K562 (cell line): Measurements from ENCODE around the gene SH3YL1. TPM values are rescaled to one million over a fixed set of nuclear protein-coding genes. Genes with fewer than 3 reads are reported as not detected.
A peak's percentile ranks its signal among the peaks of the same experiment; 100 is the strongest.

Experiments used
- ATAC-seq: fragments of 200-7000 bp; cut with Tn5 transposase; 3 replicates; pipeline ENCODE4 v1.9.1; 2020; ENCODE audit warnings: moderate library complexity
- BruUV-seq: library from RNA; stranded (reverse); fragments of 400-500 nt; replicated peaks from 2 replicates; lab custom pipeline; 2021; lab: Mats Ljungman, UMichigan
- CTCF ChIA-PET: fragments of 300-600 bp; formaldehyde crosslinking; extraction: SDS; loops from one replicate; lab custom pipeline; 2021; ENCODE audit warnings: low intra/inter-chr PET ratio; lab: Yijun Ruan, JAX
- POLR2A ChIA-PET: fragments of 300-600, 350-650 bp; sonication (Branson Sonifier 250); formaldehyde crosslinking; extraction: SDS; loops from one replicate; lab custom pipeline; 2021; ENCODE audit warnings: antibody characterized with exemption, inconsistent platforms; lab: Yijun Ruan, JAX
- DNase-seq, 4 experiments: peaks; one replicate each; pipeline versions ENCODE4 v3.0.0 to v3.0.0-alpha.2; 2011 to 2018; ENCODE audit warnings: low spot score in 3 of 4, mixed read lengths in 3 of 4; ENCODE audit errors: extremely low read depth in 1 of 4
- FAIRE-seq: peaks from 2 replicates; lab custom pipeline; 2011; peaks lifted over from hg19 to GRCh38; lab: Jason Lieb, UNC
- H2AFZ ChIP-seq: 2 replicates; pipeline ENCODE4 v1.6.0; 2011; ENCODE audit warnings: low read depth, low read length, control low read depth, inconsistent platforms
- H3K27ac ChIP-seq: fragments of 200-600 bp; 3 replicates; pipeline ENCODE4 v1.8.0; 2011; ENCODE audit warnings: low read depth, mild to moderate bottlenecking, control low read depth, inconsistent platforms, low read length, moderate library complexity, mixed read lengths; ENCODE audit errors: extremely low read depth
- H3K27me3 ChIP-seq, 2 experiments: fragments of 300-600 bp in 1 of 2; 2 replicates in 1 of 2; 3 replicates in 1 of 2; pipeline versions ENCODE4 v1.6.0 to v1.8.0; 2011; ENCODE audit warnings: inconsistent platforms in 2 of 2, low read length in 2 of 2, mild to moderate bottlenecking in 1 of 2, mixed read lengths in 1 of 2, moderate library complexity in 1 of 2; ENCODE audit not compliant: control insufficient read depth in 2 of 2, insufficient read depth in 2 of 2
- H3K36me3 ChIP-seq: fragments of 300-600 bp; 3 replicates; pipeline ENCODE4 v1.8.0; 2011; ENCODE audit warnings: mild to moderate bottlenecking, low read length, inconsistent platforms; ENCODE audit not compliant: control insufficient read depth, insufficient read depth
- H3K4me1 ChIP-seq, 2 experiments: fragments of 200-600 bp in 1 of 2; replicated peaks in 1 of 2; 2 replicates in 1 of 2; 3 replicates in 1 of 2; pipeline versions ENCODE4 v1.5.1 to v1.8.0; 2011; ENCODE audit warnings: inconsistent platforms in 2 of 2, low read length in 2 of 2, mild to moderate bottlenecking in 1 of 2, mixed read lengths in 1 of 2, moderate library complexity in 1 of 2; ENCODE audit not compliant: control insufficient read depth in 2 of 2, insufficient read depth in 2 of 2
- H3K4me2 ChIP-seq: 2 replicates; pipeline ENCODE4 v1.6.1; 2011; ENCODE audit warnings: low read length, control low read depth, inconsistent platforms, mixed read lengths; ENCODE audit not compliant: insufficient read depth
- H3K4me3 ChIP-seq: fragments of 200-600 bp; sonication (generic), shearing (Covaris generic); 2 replicates; pipeline ENCODE4 v1.5.1; 2016; ENCODE audit warnings: control low read depth, inconsistent platforms
- H3K79me2 ChIP-seq: fragments of 200-600 bp; 3 replicates; pipeline ENCODE4 v1.8.0; 2011; ENCODE audit warnings: low read length, inconsistent platforms; ENCODE audit not compliant: control insufficient read depth, insufficient read depth
- H3K9ac ChIP-seq, 2 experiments: 2 replicates each; pipeline versions ENCODE4 v1.6.0 to v1.6.1; 2011; ENCODE audit warnings: low read depth in 2 of 2, low read length in 2 of 2, control low read depth in 1 of 2, inconsistent platforms in 1 of 2, mild to moderate bottlenecking in 1 of 2, mixed read lengths in 1 of 2; ENCODE audit not compliant: insufficient read depth in 1 of 2
- H3K9me1 ChIP-seq: one replicate; pipeline ENCODE4 v1.6.0; 2011; ENCODE audit warnings: inconsistent platforms, mild to moderate bottlenecking, low read length, moderate library complexity; ENCODE audit not compliant: control insufficient read depth, insufficient read depth
- H3K9me3 ChIP-seq: replicated peaks from 2 replicates; pipeline ENCODE4 v1.5.1; 2011; ENCODE audit warnings: low read depth, low read length, inconsistent platforms; ENCODE audit not compliant: control insufficient read depth, insufficient read depth
- H4K20me1 ChIP-seq: replicated peaks from 2 replicates; pipeline ENCODE4 v1.6.1; 2011; ENCODE audit warnings: low read length, inconsistent platforms, mixed read lengths; ENCODE audit not compliant: control insufficient read depth, insufficient read depth
- CBX2 ChIP-seq: fragments of 200-600 bp; sonication (generic); IDR thresholded peaks from one replicate; pipeline ENCODE4 v1.6.1; 2012; ENCODE audit warnings: mild to moderate bottlenecking, low read length, inconsistent platforms; ENCODE audit not compliant: insufficient read depth, poor library complexity, severe bottlenecking
- CXXC5 ChIP-seq: fragments of 250-450 bp; sonication (Bioruptor Pico); IDR thresholded peaks from 2 replicates; pipeline ENCODE4 v1.8.0; 2022; ENCODE audit warnings: inconsistent platforms, mild to moderate bottlenecking, moderate library complexity
- DACH1 ChIP-seq: fragments of 450-650 bp; IDR thresholded peaks from 2 replicates; pipeline ENCODE4 v1.6.1; 2018; ENCODE audit not compliant: partially characterized antibody
- EP300 ChIP-seq: IDR thresholded peaks from 2 replicates; pipeline ENCODE4 v1.6.1; 2012; ENCODE audit warnings: low read length, improper control_type of control experiment
- MYNN ChIP-seq, 2 experiments: sonication (generic); formaldehyde crosslinking in 1 of 2; IDR thresholded peaks; 2 replicates each; pipeline versions ENCODE4 v1.5.0 to v1.6.1; 2016 to 2020; ENCODE audit warnings: antibody characterized with exemption in 1 of 2, missing genetic modification reagents in 1 of 2
- NUFIP1 ChIP-seq: fragments of 450-650 bp; IDR thresholded peaks from 2 replicates; pipeline ENCODE4 v1.6.1; 2018; ENCODE audit not compliant: partially characterized antibody
- RFX1 ChIP-seq: fragments of 450-650 bp; IDR thresholded peaks from 2 replicates; pipeline ENCODE4 v1.6.1; 2016; ENCODE audit warnings: mild to moderate bottlenecking, moderate library complexity
- SRF ChIP-seq, 2 experiments: fragments of 250-450, 450-650 bp in 1 of 2; sonication (Bioruptor Pico) in 1 of 2; sonication (generic) in 1 of 2; formaldehyde crosslinking; IDR thresholded peaks; 2 replicates each; pipeline versions ENCODE4 v1.5.0 to v1.5.1; 2020 to 2022; ENCODE audit warnings: mild to moderate bottlenecking in 1 of 2, missing genetic modification reagents in 1 of 2
- ZNF583 ChIP-seq: fragments of 250-450 bp; sonication (Bioruptor Pico); IDR thresholded peaks from 2 replicates; pipeline ENCODE4 v1.4.0; 2020
- WGBS: fragments of 100-300 bp; shearing (Covaris generic); methylation state at CpG from one replicate; pipeline ENCODE4 v1.1.6; 2016; ENCODE audit warnings: low coverage, mixed read lengths; ENCODE audit not compliant: insufficient coverage; ENCODE audit errors: missing lambda C conversion rate; 5-methylcytosine and 5-hydroxymethylcytosine counted together
- in situ Hi-C: fragments of 300-500 bp; cut with MboI; formaldehyde crosslinking; loops from 4 replicates; pipeline ENCODE4 v1.15.0; 2018; ENCODE audit warnings: inconsistent platforms, mixed read lengths
- intact Hi-C: fragments of 100-400 bp; cut with micrococcal nuclease; formaldehyde crosslinking; loops from 2 replicates; pipeline ENCODE4 v1.14.2; 2022
- polyA plus RNA-seq, 8 experiments: library from polyadenylated mRNA; depleted of rRNA in 4 of 8; stranded (reverse) in 5 of 8; unstranded in 3 of 8; fragments of >200 nt; fragmentation: Nextera tagmentation in 2 of 8; fragmentation: Illumina TruSeq in 1 of 8; extraction: Ambion mirVana in 2 of 8; extraction: Trizol in 1 of 8; gene quantifications; 2 replicates each; pipeline versions ENCODE4 v1.2.1 to v1.2.3, GENCODE V29; 2011 to 2014; ENCODE audit warnings: inconsistent platforms in 1 of 8, missing spikeins in 1 of 8
- total RNA-seq, 7 experiments: library from RNA; depleted of rRNA in 6 of 7; stranded (reverse); fragments of >200 nt in 6 of 7; fragmentation: Illumina TruSeq in 2 of 7; extraction: Trizol in 2 of 7; gene quantifications; 2 replicates each; pipeline versions ENCODE4 v1.2.1 to v1.2.3, GENCODE V29; 2011 to 2021; ENCODE audit warnings: low replicate concordance in 1 of 7
- TF ChIP-seq, protein P1 (sequence below): fragments of 450-650 bp; IDR thresholded peaks from 2 replicates; pipeline ENCODE4 v1.6.1; 2017; ENCODE audit warnings: antibody characterized with exemption, mild to moderate bottlenecking

SH3YL1 gene
- total and polyA plus RNA-seq, 9 of the 15 experiments (the other 6 are each of a cell fraction or from before 2014, with no cell fraction given), result 3.9 to 7.8 (median 5.3) TPM

DNA sequence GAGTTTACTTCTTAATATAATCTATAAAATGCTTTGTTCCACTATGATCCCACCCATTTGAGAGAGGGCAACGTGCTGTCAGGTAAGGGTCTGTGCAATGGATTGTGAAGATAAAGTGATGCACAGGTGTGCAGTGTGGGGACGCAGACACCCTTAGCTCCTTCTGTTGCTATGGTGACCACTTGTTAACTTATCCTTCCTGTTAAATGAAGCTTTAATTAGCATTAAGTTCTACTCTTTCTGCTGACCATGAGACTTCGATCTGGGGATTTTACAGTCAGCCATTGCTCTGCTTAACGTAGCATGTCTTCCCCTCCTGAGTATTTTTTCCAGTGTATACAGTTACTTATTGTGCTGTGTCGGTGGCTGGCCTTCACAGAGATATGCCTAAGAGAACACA is 47.2 kb upstream of the SH3YL1 start:
- TF ChIP-seq NUFIP1 (no peak), RFX1 (peak; percentile 56), ZNF583 (CRISPR knock-in tag) (no peak)
- H3K9me1 ChIP-seq, result no peaks in the 10 kb centered on the region
- no peaks in the 10 kb centered on the region for H3K36me3 ChIP-seq
- no TSS peak for BruUV-seq
- H3K79me2 ChIP-seq, result no peaks in the 10 kb centered on the region
- ChIA-PET CTCF (no interaction called here), POLR2A (no interaction called here)
- peaks cover 0 to 5% of the 10 kb centered on the region in 2 experiments; a peak in 1 of 5 replicates for H3K4me1 ChIP-seq
- intact Hi-C loops (no loop called here), in situ Hi-C loops (no loop called here)
- no peaks in the 10 kb centered on the region; the same call in 1 of the 2 replicates for H4K20me1 ChIP-seq
- peaks cover 20 to 41% of the 10 kb centered on the region in 2 experiments; a peak in 3 of 5 replicates for H3K27me3 ChIP-seq
- no peak overlapping the region for H3K4me2 ChIP-seq
- no peak for FAIRE-seq
- no peaks in the 10 kb centered on the region for H3K9me3 ChIP-seq
- H2AFZ ChIP-seq, result no peak overlapping the region
- H3K4me3 ChIP-seq, result no peak overlapping the region
- DNase-seq, result no peak
- 1% methylated on average over 5 of the region's 5 CpGs for WGBS
- H3K27ac ChIP-seq, result no peak overlapping the region
- H3K9ac ChIP-seq, result no peak overlapping the region
- no peak for ATAC-seq

DNA sequence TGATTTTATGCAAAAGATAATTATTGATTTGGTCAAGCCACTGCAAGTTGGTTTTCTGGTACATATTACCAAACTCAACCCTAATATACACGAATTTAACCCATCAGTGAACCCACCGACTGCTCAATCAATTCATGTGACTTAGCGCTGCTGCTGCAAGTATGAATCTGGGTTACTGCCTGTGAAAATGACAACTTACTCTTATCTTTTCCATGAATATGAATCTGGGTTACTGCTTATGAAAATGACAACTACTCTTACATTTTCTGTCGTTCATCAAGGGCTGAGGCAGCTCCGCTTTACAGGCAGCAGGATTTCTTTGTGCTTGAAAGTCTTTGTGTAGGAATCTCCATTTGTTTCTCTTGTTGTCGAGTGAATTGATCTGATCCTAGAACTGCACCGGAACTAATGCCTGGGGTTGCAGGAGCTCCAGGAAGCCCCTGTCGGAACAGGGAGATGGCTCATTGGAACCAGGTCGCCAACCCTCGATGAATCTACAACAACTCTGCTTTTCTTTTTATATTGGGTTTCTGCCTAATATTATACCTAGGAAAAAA is 46.2 kb upstream of the SH3YL1 start:
- Histone ChIP-seq H3K27ac (no peak overlapping the region), H3K9ac (no peak overlapping the region), H3K9me3 (no peaks in the 10 kb centered on the region), H3K9me1 (no peaks in the 10 kb centered on the region), H3K27me3 (peaks cover 16 to 32% of the 10 kb centered on the region in 2 experiments; a peak in 3 of 5 replicates), H3K4me3 (no peak overlapping the region), H3K36me3 (no peaks in the 10 kb centered on the region), H2AFZ (no peak overlapping the region), H3K4me1 (peaks cover 0 to 5% of the 10 kb centered on the region in 2 experiments; a peak in 1 of 5 replicates), H4K20me1 (no peaks in the 10 kb centered on the region; the same call in 1 of the 2 replicates), H3K4me2 (no peak overlapping the region), H3K79me2 (no peaks in the 10 kb centered on the region)
- 1% methylated on average over 10 of the region's 10 CpGs for WGBS
- DNase-seq (no peak), FAIRE-seq (no peak), ATAC-seq (no peak)
- intact Hi-C loops (no loop called here), in situ Hi-C loops (no loop called here)
- ChIA-PET POLR2A (no interaction called here), CTCF (no interaction called here)
- BruUV-seq, result no TSS peak
- TF ChIP-seq SRF (CRISPR knock-in tag; IDR thresholded peaks at IDR 0.05) (no peak), CBX2 (no peak), DACH1 (no peak), EP300 (no peak), MYNN (IDR thresholded peaks at IDR 0.05) (no peak), MYNN (CRISPR knock-in tag; IDR thresholded peaks at IDR 0.05) (no peak), CXXC5 (no peak)
- TF ChIP-seq, protein P1, sequence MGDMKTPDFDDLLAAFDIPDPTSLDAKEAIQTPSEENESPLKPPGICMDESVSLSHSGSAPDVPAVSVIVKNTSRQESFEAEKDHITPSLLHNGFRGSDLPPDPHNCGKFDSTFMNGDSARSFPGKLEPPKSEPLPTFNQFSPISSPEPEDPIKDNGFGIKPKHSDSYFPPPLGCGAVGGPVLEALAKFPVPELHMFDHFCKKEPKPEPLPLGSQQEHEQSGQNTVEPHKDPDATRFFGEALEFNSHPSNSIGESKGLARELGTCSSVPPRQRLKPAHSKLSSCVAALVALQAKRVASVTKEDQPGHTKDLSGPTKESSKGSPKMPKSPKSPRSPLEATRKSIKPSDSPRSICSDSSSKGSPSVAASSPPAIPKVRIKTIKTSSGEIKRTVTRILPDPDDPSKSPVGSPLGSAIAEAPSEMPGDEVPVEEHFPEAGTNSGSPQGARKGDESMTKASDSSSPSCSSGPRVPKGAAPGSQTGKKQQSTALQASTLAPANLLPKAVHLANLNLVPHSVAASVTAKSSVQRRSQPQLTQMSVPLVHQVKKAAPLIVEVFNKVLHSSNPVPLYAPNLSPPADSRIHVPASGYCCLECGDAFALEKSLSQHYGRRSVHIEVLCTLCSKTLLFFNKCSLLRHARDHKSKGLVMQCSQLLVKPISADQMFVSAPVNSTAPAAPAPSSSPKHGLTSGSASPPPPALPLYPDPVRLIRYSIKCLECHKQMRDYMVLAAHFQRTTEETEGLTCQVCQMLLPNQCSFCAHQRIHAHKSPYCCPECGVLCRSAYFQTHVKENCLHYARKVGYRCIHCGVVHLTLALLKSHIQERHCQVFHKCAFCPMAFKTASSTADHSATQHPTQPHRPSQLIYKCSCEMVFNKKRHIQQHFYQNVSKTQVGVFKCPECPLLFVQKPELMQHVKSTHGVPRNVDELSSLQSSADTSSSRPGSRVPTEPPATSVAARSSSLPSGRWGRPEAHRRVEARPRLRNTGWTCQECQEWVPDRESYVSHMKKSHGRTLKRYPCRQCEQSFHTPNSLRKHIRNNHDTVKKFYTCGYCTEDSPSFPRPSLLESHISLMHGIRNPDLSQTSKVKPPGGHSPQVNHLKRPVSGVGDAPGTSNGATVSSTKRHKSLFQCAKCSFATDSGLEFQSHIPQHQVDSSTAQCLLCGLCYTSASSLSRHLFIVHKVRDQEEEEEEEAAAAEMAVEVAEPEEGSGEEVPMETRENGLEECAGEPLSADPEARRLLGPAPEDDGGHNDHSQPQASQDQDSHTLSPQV, result no peak
